DLD1 (cell line): ENCODE data around the gene C17orf78.
"Not testable (repeated sequence)": the region's sequence is repeated elsewhere in the genome, so short reads cannot be mapped to it uniquely, and the experiment has no call there.

ENCODE experiments used
- in situ Hi-C: cut with HindIII; loops from 2 replicates; pipeline ENCODE4 v1.10.0; 2017; ENCODE audit warnings: low sequenced_read_pairs

C17orf78 gene

GRCh38 chr17:37375706-37376105 is at the start of gene C17orf78:
C17orf78 (plus strand) TSS chr17:37375985; CDS start chr17:37376093, 108 bp downstream.
- in situ Hi-C loops, result no loop called here

GRCh38 chr17:37327341-37328090 is 48.3 kb upstream of the C17orf78 start:
- in situ Hi-C loops, result no loop called here

- in situ Hi-C loops, result no loop called here
Measured at GRCh38 chr17:37338847-37339246, 36.9 kb upstream of the C17orf78 start.

DNA sequence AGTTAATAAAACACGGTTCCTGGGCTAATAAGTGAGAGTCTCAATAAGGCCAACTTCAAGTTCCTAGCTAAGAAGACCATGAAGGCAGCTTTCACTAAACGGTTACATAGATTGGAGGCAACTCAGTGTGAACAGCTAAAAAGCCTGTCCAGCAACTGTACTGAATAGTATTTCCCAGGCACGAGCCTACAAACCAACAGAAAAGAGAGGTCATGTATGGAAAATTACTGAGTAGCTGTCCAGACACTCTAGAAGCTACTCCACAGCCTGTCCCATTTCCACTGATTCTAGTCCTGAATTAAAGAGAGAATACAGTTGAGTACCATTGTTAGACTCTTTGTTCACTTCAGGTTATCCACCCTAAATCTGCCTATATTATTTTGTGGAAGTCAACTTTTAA is 36.5 kb upstream of the C17orf78 start:
- in situ Hi-C loops, result no loop called here

GRCh38 chr17:37340804-37341203 is 35.0 kb upstream of the C17orf78 start:
- in situ Hi-C loops, result no loop called here

- in situ Hi-C loops, result no loop called here
Measured at GRCh38 chr17:37342589-37342988, 33.2 kb upstream of the C17orf78 start.

DNA sequence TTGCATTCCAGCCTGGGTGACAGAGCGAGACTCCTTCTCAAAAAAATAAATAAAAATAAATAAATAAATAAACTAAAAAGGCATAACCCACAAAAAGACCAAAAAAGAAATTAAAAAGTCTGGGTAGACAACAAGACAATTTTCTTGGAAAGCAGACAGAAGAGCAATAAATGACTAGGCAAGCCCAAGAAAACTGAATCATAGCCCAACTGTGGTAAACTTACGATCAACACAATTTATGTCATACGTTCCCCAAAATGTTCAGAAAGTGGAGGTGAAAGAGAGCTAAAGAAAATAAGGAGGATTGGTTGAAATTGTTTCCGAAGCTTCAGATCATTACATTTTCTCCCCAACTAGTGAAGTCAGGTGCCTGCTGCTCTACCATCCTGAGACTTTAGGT is 31.3 kb upstream of the C17orf78 start:
- in situ Hi-C loops, result no loop called here

DNA sequence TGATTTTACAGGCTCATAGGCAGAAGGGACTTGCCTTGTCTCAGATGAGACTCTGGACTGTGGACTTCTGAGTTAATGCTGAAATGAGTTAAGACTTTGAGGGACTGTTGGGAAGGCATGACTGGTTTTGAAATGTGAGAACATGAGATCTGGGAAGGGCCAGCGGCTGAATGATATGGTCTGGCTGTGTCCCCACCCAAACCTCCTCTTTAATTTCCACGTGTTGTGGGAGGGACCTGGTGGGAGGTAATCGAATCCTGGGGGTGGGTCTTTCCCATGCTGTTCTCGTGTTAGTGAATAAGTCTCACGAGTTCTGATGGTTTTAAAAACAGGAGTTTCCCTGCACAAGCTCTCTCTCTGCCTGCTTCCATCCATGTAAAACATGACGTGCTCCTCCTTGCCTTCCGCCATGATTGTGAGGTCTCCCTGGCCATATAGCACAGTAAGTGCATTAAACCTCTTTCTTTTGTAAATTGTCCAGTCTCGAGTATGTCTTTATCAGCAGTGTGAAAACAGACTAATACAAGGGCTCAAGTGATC is 28.9 kb upstream of the C17orf78 start:
- in situ Hi-C loops, result not testable (repeated sequence)

DNA sequence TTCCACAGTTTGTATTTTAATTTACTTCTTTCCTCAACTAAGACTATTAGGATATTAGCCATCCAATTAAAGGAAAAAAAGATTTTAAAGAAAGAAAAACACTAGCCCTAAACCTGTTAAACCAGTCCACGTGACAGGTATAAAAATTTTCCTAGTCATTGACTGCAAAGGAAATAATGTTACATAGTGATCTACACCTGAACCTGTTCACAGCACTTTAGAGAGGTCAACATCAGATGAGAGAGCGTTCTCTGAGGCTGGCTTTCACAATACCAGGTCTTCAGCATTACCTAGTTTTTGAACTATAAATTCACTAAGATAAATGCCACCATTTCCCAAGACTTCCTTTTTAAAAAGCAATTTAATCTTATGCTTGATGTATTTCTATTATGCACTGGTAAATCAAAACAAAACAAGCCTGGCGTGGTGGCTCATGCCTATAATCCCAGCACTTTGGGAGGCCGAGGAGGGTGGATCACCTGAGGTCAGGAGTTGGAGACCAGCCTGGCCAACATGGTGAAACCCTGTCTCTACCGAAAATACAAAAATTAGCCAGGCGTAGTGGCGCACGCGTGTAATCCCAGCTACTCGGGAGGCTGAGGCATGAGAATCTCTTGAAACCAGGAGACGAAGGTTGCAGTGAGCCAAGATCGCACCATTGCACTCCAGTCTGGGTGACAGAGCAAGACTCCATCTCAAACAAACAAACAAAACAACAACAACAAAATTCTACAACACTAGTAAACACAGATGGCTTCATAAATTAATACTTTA is 18.8 kb upstream of the C17orf78 start:
- in situ Hi-C loops, result not testable (repeated sequence)

GRCh38 chr17:37358098-37358829 is 17.5 kb upstream of the C17orf78 start:
- in situ Hi-C loops, result no loop called here

- in situ Hi-C loops, result no loop called here
Measured at GRCh38 chr17:37358830-37359681, 16.7 kb upstream of the C17orf78 start.

DNA sequence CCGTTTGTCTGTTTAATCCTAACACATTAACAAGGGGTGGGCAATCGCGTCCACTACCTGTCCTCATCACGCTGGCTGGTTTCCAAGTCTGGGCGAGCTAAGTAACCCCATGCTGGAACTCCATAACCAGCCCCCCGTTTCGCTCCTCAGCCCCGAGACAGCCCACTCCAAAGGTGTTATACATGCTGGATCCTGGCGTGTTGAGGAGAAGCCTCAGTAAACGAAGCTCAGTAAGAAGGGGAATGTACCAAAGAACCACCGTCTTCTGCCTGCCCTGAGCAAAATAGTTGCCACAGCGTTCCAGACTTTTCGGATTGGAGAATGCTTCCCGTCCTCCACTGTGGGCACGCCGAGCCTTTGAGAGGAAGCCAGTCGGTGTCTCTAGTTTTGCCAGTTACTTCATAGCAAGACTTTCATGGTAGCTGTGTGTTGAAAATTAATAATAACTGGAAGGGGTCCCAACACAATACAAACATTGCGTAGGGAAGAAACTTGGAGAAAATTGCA is 16.1 kb upstream of the C17orf78 start:
- in situ Hi-C loops, result no loop called here

GRCh38 chr17:37360632-37361031 is 15.2 kb upstream of the C17orf78 start:
- in situ Hi-C loops, result no loop called here

DNA sequence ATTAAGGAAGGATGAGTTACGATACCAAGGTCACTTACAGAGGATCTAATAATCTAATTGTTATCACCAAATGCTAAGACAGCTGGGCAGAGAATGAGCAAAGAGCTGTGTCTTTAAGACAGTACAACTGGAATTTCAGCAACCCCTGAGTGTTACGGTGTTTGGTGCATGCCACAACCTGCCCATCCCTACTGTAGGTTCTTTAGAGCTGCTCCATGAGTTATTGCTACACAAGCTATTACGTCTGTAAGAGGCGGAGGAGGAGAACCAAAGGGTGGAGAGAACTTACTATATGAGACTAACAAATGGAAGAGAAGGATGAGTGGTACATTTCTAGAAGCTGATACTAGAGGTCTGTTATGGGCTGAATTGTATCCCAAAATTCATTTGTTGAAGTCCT is 14.2 kb upstream of the C17orf78 start:
- in situ Hi-C loops, result no loop called here

DNA sequence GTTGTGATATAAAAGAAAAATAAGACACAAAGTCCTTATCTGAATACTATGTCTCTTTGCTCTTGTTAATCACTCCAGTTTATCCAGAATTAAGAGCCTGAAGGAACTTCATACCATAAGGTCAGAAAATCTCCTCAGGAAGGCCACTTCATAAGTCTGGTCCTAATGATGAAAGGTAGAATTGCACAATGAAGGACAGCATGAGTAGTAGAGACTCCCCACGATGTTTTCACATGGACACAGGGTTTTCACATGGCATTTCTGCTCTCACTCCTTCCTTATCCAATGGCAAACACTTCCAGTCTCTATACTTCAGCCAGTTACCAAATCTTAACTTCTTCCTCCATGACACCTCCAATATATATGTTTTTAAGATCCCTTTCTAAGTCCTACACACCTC is 10.2 kb upstream of the C17orf78 start:
- in situ Hi-C loops, result no loop called here

GRCh38 chr17:37368577-37368976 is 7.2 kb upstream of the C17orf78 start:
- in situ Hi-C loops, result no loop called here

DNA sequence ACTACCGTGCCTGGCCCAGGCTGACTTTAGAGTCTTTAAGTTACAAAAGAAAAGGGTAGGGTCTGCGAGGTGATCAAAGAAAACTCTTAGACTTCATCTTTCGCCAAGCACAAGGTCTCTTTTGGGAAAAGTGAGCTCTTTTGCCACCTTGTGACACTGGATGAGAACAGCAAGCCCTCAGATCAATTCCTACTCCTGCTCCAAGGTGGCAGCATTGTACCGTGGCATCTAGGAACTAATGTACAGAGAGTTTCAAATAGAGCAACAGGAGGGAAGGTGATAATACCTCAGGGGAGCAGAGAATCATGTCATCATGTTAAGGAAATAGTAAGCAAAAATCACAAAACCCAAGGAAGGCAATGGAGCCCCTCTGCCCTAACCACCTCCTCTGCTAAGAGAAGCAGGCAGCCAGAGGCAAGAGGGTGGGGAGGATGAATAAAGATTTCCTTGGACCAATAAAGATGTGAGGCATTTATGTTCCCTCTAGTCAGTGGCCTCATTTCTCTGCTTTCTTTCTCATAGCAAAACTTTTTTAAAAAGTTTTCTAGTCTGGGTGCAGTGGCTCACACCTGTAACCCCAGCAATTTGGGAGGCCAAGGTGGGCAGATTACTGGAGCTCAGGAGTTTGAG is 2.1 kb upstream of the C17orf78 start:
- in situ Hi-C loops, result no loop called here

DNA sequence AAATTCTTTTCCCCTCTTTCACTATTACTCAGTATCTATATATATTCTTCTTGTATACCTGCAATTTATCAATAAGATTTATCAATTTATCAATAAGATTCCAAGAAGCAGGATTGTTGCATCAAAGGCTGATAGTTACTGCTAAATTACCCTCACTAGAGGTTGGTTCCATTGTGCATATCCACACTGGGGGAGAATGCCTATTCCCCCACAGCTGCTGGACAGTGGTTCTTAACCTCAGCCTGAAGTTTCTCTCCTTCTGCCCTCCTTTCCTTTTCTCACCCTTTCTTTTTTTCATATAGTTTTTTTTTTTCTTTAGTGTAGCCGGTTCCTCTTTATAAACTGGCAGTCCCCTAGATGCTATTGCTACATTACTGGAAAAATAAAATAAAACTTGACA is 6.3 kb downstream of the C17orf78 start:
- in situ Hi-C loops, result no loop called here

- in situ Hi-C loops, result no loop called here
Measured at GRCh38 chr17:37384560-37385149, 8.9 kb downstream of the C17orf78 start.
